IMR-90 (cell line): ENCODE data around the gene FMN2. TPM values are rescaled to one million over a fixed set of nuclear protein-coding genes. Genes with fewer than 3 reads are reported as not detected.

Experiments
- ATAC-seq: fragments of 200-7000 bp; cut with Tn5 transposase; 2 replicates; pipeline ENCODE4 v1.9.1; 2020; ENCODE audit warnings: low read depth, mild to moderate bottlenecking, moderate library complexity
- BruUV-seq: library from RNA; stranded (reverse); fragments of 400-500 nt; replicated peaks from 2 replicates; lab custom pipeline; 2021; lab: Mats Ljungman, UMichigan
- CTCF ChIA-PET: fragments of 300-600 bp; formaldehyde crosslinking; extraction: SDS; loops from one replicate; lab custom pipeline; 2021; ENCODE audit warnings: antibody characterized with exemption; lab: Yijun Ruan, JAX
- POLR2A ChIA-PET: fragments of 300-600 bp; sonication (Branson Sonifier 250); formaldehyde crosslinking; loops from one replicate; lab custom pipeline; 2022; ENCODE audit warnings: antibody characterized with exemption; ENCODE audit not compliant: unreplicated experiment; lab: Charles Lee
- DNase-seq: peaks from one replicate; pipeline ENCODE4 v3.0.0; 2013
- H2AFZ ChIP-seq: replicated peaks from 2 replicates; pipeline ENCODE3; 2013; ENCODE audit warnings: low read length, mild to moderate bottlenecking; ENCODE audit not compliant: poor library complexity
- H2AK5ac ChIP-seq: 2 replicates; pipeline ENCODE4 v1.6.1; 2013; ENCODE audit warnings: low read depth, low read length, inconsistent platforms
- H2AK9ac ChIP-seq: replicated peaks from 2 replicates; pipeline ENCODE3; 2013; ENCODE audit warnings: mild to moderate bottlenecking, low read depth, low read length, moderate library complexity; ENCODE audit not compliant: poor library complexity
- H2BK120ac ChIP-seq: 2 replicates; pipeline ENCODE4 v1.6.1; 2013; ENCODE audit warnings: low read depth, low read length, inconsistent platforms
- H2BK15ac ChIP-seq: 3 replicates; pipeline ENCODE4 v1.6.1; 2013; ENCODE audit warnings: low read depth, low read length, inconsistent platforms
- H2BK20ac ChIP-seq: 2 replicates; pipeline ENCODE4 v1.6.1; 2013; ENCODE audit warnings: low read depth, mild to moderate bottlenecking, inconsistent platforms, low read length, moderate library complexity
- H2BK5ac ChIP-seq: 2 replicates; pipeline ENCODE4 v1.6.1; 2013; ENCODE audit warnings: mild to moderate bottlenecking, low read depth, low read length, inconsistent platforms; ENCODE audit not compliant: poor library complexity, severe bottlenecking
- H3K14ac ChIP-seq: replicated peaks from 2 replicates; pipeline ENCODE4 v1.6.1; 2013; ENCODE audit warnings: low read depth, low read length, inconsistent platforms
- H3K18ac ChIP-seq: 2 replicates; pipeline ENCODE4 v1.6.1; 2013; ENCODE audit warnings: low read depth, low read length, control low read depth
- H3K23ac ChIP-seq: 2 replicates; pipeline ENCODE4 v1.6.1; 2013; ENCODE audit warnings: low read depth, low read length, inconsistent platforms
- H3K27ac ChIP-seq: 2 replicates; pipeline ENCODE4 v1.5.1; 2013; ENCODE audit warnings: mild to moderate bottlenecking, control low read depth, low read length; ENCODE audit not compliant: insufficient read depth
- H3K27me3 ChIP-seq: 2 replicates; pipeline ENCODE4 v1.6.1; 2013; ENCODE audit warnings: low read length; ENCODE audit not compliant: control insufficient read depth, insufficient read depth
- H3K36me3 ChIP-seq: 2 replicates; pipeline ENCODE4 v1.6.1; 2013; ENCODE audit warnings: low read length, mixed read lengths; ENCODE audit not compliant: control insufficient read depth, insufficient read depth
- H3K4ac ChIP-seq: 2 replicates; pipeline ENCODE4 v1.6.1; 2013; ENCODE audit warnings: low read depth, low read length, inconsistent platforms
- H3K4me1 ChIP-seq: 2 replicates; pipeline ENCODE4 v1.6.1; 2013; ENCODE audit warnings: low read length, mixed read lengths; ENCODE audit not compliant: control insufficient read depth, insufficient read depth
- H3K4me2 ChIP-seq: 2 replicates; pipeline ENCODE4 v1.6.1; 2013; ENCODE audit warnings: low read depth, mild to moderate bottlenecking, control low read depth, low read length, moderate library complexity
- H3K4me3 ChIP-seq: 2 replicates; pipeline ENCODE4 v1.5.1; 2013; ENCODE audit warnings: low read depth, mild to moderate bottlenecking, control low read depth, low read length, moderate library complexity; ENCODE audit not compliant: insufficient read depth
- H3K56ac ChIP-seq: 2 replicates; pipeline ENCODE4 v1.6.1; 2013; ENCODE audit warnings: low read length, inconsistent platforms; ENCODE audit not compliant: insufficient read depth; ENCODE audit errors: extremely low read depth
- H3K79me1 ChIP-seq, 2 experiments: 2 replicates each; pipeline ENCODE4 v1.6.1; 2013; ENCODE audit warnings: low read length in 2 of 2, inconsistent platforms in 1 of 2, low read depth in 1 of 2
- H3K9ac ChIP-seq: 2 replicates; pipeline ENCODE4 v1.6.1; 2013; ENCODE audit warnings: low read depth, low read length, control low read depth
- H3K9me1 ChIP-seq: 2 replicates; pipeline ENCODE4 v1.6.1; 2013; ENCODE audit warnings: low read length, inconsistent platforms; ENCODE audit not compliant: insufficient read depth
- H3K9me3 ChIP-seq: 2 replicates; pipeline ENCODE4 v1.6.1; 2013; ENCODE audit warnings: low read length; ENCODE audit not compliant: control insufficient read depth, insufficient read depth
- H4K20me1 ChIP-seq: 2 replicates; pipeline ENCODE4 v1.6.1; 2013; ENCODE audit warnings: low read length, inconsistent platforms; ENCODE audit not compliant: insufficient read depth
- H4K5ac ChIP-seq: 2 replicates; pipeline ENCODE4 v1.6.1; 2013; ENCODE audit warnings: mild to moderate bottlenecking, low read depth, low read length, control low read depth
- H4K8ac ChIP-seq, 2 experiments: 2 replicates each; pipeline ENCODE4 v1.6.1; 2013; ENCODE audit warnings: low read depth in 2 of 2, low read length in 2 of 2, control low read depth in 1 of 2, inconsistent platforms in 1 of 2
- H4K91ac ChIP-seq: 2 replicates; pipeline ENCODE4 v1.6.1; 2013; ENCODE audit warnings: low read depth, low read length, inconsistent platforms; ENCODE audit not compliant: insufficient read depth
- BHLHE40 ChIP-seq: fragments of 150-350 bp; IDR thresholded peaks from 2 replicates; pipeline ENCODE4 v1.6.1; 2016; ENCODE audit warnings: mild to moderate bottlenecking, low read depth, low read length
- CEBPB ChIP-seq: IDR thresholded peaks from 2 replicates; pipeline ENCODE4 v1.6.1; 2012; ENCODE audit warnings: low read depth, low read length, improper control_type of control experiment
- CHD1 ChIP-seq: IDR thresholded peaks from 2 replicates; pipeline ENCODE4 v1.6.1; 2012; ENCODE audit warnings: low read depth, low read length, improper control_type of control experiment
- FOS ChIP-seq: fragments of 150-350 bp; IDR thresholded peaks from 2 replicates; pipeline ENCODE4 v1.6.1; 2016; ENCODE audit warnings: low read depth, low read length
- MAFK ChIP-seq: IDR thresholded peaks from 2 replicates; pipeline ENCODE4 v1.6.1; 2012; ENCODE audit warnings: low read depth, low read length, improper control_type of control experiment
- MAZ ChIP-seq: IDR thresholded peaks from 2 replicates; pipeline ENCODE4 v1.6.1; 2012; ENCODE audit warnings: low read depth, mild to moderate bottlenecking, low read length, improper control_type of control experiment, moderate library complexity, borderline replicate concordance
- NFE2L2 ChIP-seq: fragments of 150-350 bp; IDR thresholded peaks from 2 replicates; pipeline ENCODE4 v1.6.1; 2016; ENCODE audit warnings: low read depth, mild to moderate bottlenecking, low read length
- POLR2A ChIP-seq: IDR thresholded peaks from 2 replicates; pipeline ENCODE4 v1.6.1; 2012; ENCODE audit warnings: mild to moderate bottlenecking, low read depth, low read length
- RAD21 ChIP-seq: IDR thresholded peaks from 2 replicates; pipeline ENCODE4 v1.6.1; 2012; ENCODE audit warnings: low read length, improper control_type of control experiment
- RCOR1 ChIP-seq: IDR thresholded peaks from 2 replicates; pipeline ENCODE4 v1.6.1; 2012; ENCODE audit warnings: mild to moderate bottlenecking, low read length, improper control_type of control experiment; ENCODE audit not compliant: insufficient replicate concordance
- SMC3 ChIP-seq: fragments of 150-350 bp; IDR thresholded peaks from 2 replicates; pipeline ENCODE4 v1.6.1; 2016; ENCODE audit warnings: low read depth, mild to moderate bottlenecking, antibody characterized with exemption, low read length, moderate library complexity
- WGBS, 2 experiments: methylation state at CpG; one replicate each; pipeline versions ENCODE4 v1.1.5 to v1.1.7; 2013; ENCODE audit warnings: missing lambda C conversion rate in 2 of 2; ENCODE audit not compliant: insufficient read length in 1 of 2; ENCODE audit errors: extremely low coverage in 2 of 2; 5-methylcytosine and 5-hydroxymethylcytosine counted together
- dilution Hi-C: fragments of 300-500 bp; cut with HindIII; formaldehyde crosslinking; loops from one replicate; pipeline ENCODE4 v1.14.3; 2018; ENCODE audit warnings: low sequenced_read_pairs; ENCODE audit not compliant: unreplicated experiment
- in situ Hi-C: fragments of 300-500 bp; cut with MboI; formaldehyde crosslinking; loops from 3 replicates; pipeline ENCODE4 v1.14.3; 2019; ENCODE audit warnings: low sequenced_read_pairs, inconsistent platforms, mixed read lengths
- intact Hi-C: fragments of 100-400 bp; cut with micrococcal nuclease; formaldehyde crosslinking; loops from 2 replicates; pipeline ENCODE4 v1.10.0; 2022
- polyA plus RNA-seq, 3 experiments: library from polyadenylated mRNA; depleted of rRNA; stranded (reverse); fragments of >200 nt; gene quantifications; 2 replicates each; pipeline ENCODE4 v1.2.3, GENCODE V29; 2012; ENCODE audit warnings: low replicate concordance in 1 of 3
- total RNA-seq: library from RNA; depleted of rRNA; stranded (reverse); fragments of >200 nt; gene quantifications from 2 replicates; pipeline ENCODE4 v1.2.3, GENCODE V29; 2012
- TF ChIP-seq, protein P1 (sequence below): fragments of 150-350 bp; IDR thresholded peaks from 2 replicates; pipeline ENCODE4 v1.6.1; 2016; ENCODE audit warnings: low read depth, mild to moderate bottlenecking, low read length, moderate library complexity, borderline replicate concordance
- TF ChIP-seq, protein P2 (sequence below): conservative IDR thresholded peaks from 2 replicates; pipeline ENCODE4 v1.5.1; 2012; ENCODE audit warnings: mild to moderate bottlenecking, low read depth, low read length, improper control_type of control experiment

The FMN2 gene
- total and polyA plus RNA-seq, 2 of the 4 experiments (the other 2 are of a cell fraction), result 29.0 to 35.8 TPM

DNA sequence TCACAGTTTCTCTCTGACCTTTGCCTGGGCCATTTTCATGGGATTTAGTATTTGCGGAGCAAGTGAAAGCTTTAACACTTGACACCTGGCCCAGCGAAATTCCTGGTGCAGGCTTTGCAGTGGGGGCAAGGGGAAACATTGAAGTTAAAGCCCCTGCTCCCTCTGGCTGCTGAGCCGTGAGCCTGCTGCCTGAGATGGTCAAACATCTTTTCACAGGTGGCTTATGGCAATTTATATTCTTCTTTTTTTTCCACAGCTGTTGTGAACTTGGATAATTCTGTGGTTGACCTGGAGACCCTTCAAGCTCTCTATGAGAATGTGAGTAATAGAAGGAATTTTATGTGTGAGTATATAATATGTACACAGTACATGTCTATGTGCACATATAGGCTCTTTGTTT is 202.9 kb downstream of the FMN2 start:
- 0% methylated on average over 1 of the region's 3 CpGs; no CpG with 5 or more reads in 1 of the 2 experiments for WGBS, 2 experiments
- H3K27me3 ChIP-seq, result no peaks in the 10 kb centered on the region
- POLR2A ChIA-PET, result no interaction called here

More for the DNA sequence above, 202.9 kb downstream of the FMN2 start:
- ATAC-seq (no peak), DNase-seq (peak; percentile 70)
- Histone ChIP-seq H4K8ac (no peak overlapping the region; a peak in 1 of 4 replicates), H3K56ac (no peak overlapping the region), H2AK9ac (no peak overlapping the region), H3K18ac (no peak overlapping the region), H2BK5ac (no peak overlapping the region), H2AK5ac (no peak overlapping the region), H3K9ac (no peak overlapping the region), H2BK20ac (no peak overlapping the region), H3K79me1 (peaks cover 13 to 31% of the 10 kb centered on the region in 2 experiments), H2AFZ (no peak overlapping the region), H3K4me1 (peaks cover 7% of the 10 kb centered on the region), H2BK15ac (no peak overlapping the region), H3K27ac (no peak overlapping the region), H3K4me2 (no peak overlapping the region), H4K5ac (no peak overlapping the region; the same call in 1 of the 2 replicates), H3K23ac (no peak overlapping the region; the same call in 1 of the 2 replicates), H3K36me3 (no peaks in the 10 kb centered on the region), H4K91ac (no peak overlapping the region), H3K9me1 (no peaks in the 10 kb centered on the region), H3K9me3 (no peaks in the 10 kb centered on the region), H3K14ac (no peak overlapping the region), H2BK120ac (peak overlapping the region; percentile 20; the same call in 1 of the 2 replicates), H3K4ac (peak overlapping the region; percentile 19; the same call in 1 of the 2 replicates), H4K20me1 (no peaks in the 10 kb centered on the region), H3K4me3 (no peak overlapping the region)
- in situ Hi-C loops (no loop called here), dilution Hi-C loops (no loop called here), intact Hi-C loops (no loop called here)
- CTCF ChIA-PET, result no interaction called here
- TF ChIP-seq FOS, result no peak
- TF ChIP-seq, protein P1, sequence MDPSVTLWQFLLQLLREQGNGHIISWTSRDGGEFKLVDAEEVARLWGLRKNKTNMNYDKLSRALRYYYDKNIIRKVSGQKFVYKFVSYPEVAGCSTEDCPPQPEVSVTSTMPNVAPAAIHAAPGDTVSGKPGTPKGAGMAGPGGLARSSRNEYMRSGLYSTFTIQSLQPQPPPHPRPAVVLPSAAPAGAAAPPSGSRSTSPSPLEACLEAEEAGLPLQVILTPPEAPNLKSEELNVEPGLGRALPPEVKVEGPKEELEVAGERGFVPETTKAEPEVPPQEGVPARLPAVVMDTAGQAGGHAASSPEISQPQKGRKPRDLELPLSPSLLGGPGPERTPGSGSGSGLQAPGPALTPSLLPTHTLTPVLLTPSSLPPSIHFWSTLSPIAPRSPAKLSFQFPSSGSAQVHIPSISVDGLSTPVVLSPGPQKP, result no peak
- no peak for TF ChIP-seq BHLHE40
- no peak for TF ChIP-seq CHD1
- TF ChIP-seq POLR2A, result no peak
- no peak for TF ChIP-seq RCOR1
- TF ChIP-seq NFE2L2, result no peak
- TF ChIP-seq, protein P2, sequence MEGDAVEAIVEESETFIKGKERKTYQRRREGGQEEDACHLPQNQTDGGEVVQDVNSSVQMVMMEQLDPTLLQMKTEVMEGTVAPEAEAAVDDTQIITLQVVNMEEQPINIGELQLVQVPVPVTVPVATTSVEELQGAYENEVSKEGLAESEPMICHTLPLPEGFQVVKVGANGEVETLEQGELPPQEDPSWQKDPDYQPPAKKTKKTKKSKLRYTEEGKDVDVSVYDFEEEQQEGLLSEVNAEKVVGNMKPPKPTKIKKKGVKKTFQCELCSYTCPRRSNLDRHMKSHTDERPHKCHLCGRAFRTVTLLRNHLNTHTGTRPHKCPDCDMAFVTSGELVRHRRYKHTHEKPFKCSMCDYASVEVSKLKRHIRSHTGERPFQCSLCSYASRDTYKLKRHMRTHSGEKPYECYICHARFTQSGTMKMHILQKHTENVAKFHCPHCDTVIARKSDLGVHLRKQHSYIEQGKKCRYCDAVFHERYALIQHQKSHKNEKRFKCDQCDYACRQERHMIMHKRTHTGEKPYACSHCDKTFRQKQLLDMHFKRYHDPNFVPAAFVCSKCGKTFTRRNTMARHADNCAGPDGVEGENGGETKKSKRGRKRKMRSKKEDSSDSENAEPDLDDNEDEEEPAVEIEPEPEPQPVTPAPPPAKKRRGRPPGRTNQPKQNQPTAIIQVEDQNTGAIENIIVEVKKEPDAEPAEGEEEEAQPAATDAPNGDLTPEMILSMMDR, result no peak
- TF ChIP-seq CEBPB, result no peak
- TF ChIP-seq SMC3, result no peak
- TF ChIP-seq RAD21, result no peak
- TF ChIP-seq MAFK, result no peak
- TF ChIP-seq MAZ, result no peak
- BruUV-seq, result no TSS peak
